GM12878 (cell line): ENCODE data around the gene PMPCA.

ENCODE experiments used
- ATF3 ChIP-seq: IDR thresholded peaks from 2 replicates; pipeline ENCODE4 v1.6.1; 2011; ENCODE audit warnings: low read depth, mild to moderate bottlenecking, low read length, moderate library complexity, borderline replicate concordance; ENCODE audit errors: extremely low read depth
- POLR2A ChIP-seq: IDR thresholded peaks from 2 replicates; pipeline ENCODE4 v1.6.1; 2011; ENCODE audit warnings: low read depth, mild to moderate bottlenecking, low read length
- SMC3 ChIP-seq: IDR thresholded peaks from 2 replicates; pipeline ENCODE4 v1.6.1; 2011; ENCODE audit warnings: low read length, improper control_type of control experiment, borderline replicate concordance

GRCh38 chr9:136400038-136400834 is 10.2 kb upstream of the PMPCA start, which contains the start of gene SNAPC4:
- peak; percentile 52; the same call in 1 of the 2 replicates for TF ChIP-seq ATF3
- peak; percentile 93 for TF ChIP-seq POLR2A
- TF ChIP-seq SMC3: peak; percentile 55; the same call in 1 of the 2 replicates
